Endodermal cell (in vitro differentiated cells): ENCODE results near the gene ANO1. TPM values are rescaled to one million over a fixed set of nuclear protein-coding genes. Genes with fewer than 3 reads are reported as not detected.

Experiments
- DNase-seq: peaks from one replicate; pipeline ENCODE4 v3.0.0-alpha.2; 2017
- H3K27ac ChIP-seq: 2 replicates; pipeline ENCODE4 v1.5.1; 2013; ENCODE audit warnings: mild to moderate bottlenecking, low read depth, low read length, moderate library complexity
- H3K27me3 ChIP-seq: 2 replicates; pipeline ENCODE4 v1.6.1; 2013; ENCODE audit warnings: mild to moderate bottlenecking, low read length, moderate library complexity; ENCODE audit not compliant: insufficient read depth, control insufficient read depth, poor library complexity, severe bottlenecking
- H3K36me3 ChIP-seq: 2 replicates; pipeline ENCODE4 v1.7.0; 2013; ENCODE audit warnings: mild to moderate bottlenecking, low read length, moderate library complexity; ENCODE audit not compliant: control insufficient read depth, insufficient read depth
- H3K4me1 ChIP-seq: one replicate; pipeline ENCODE4 v1.7.0; 2013; ENCODE audit warnings: low read length; ENCODE audit not compliant: control insufficient read depth, insufficient read depth
- H3K4me3 ChIP-seq: 2 replicates; pipeline ENCODE4 v1.5.1; 2013; ENCODE audit warnings: mild to moderate bottlenecking, low read length, moderate library complexity
- H3K9ac ChIP-seq: 2 replicates; pipeline ENCODE4 v1.6.1; 2013; ENCODE audit warnings: mild to moderate bottlenecking, low read length, moderate library complexity; ENCODE audit not compliant: poor library complexity, severe bottlenecking; ENCODE audit errors: extremely low read depth
- H3K9me3 ChIP-seq: 2 replicates; pipeline ENCODE4 v1.6.1; 2013; ENCODE audit warnings: mild to moderate bottlenecking, low read length, moderate library complexity; ENCODE audit not compliant: control insufficient read depth
- H3K27ac Mint-ChIP-seq: 2 replicates; pipeline ENCODE4 v1.8.0; 2020; ENCODE audit warnings: mixed read lengths
- H3K27me3 Mint-ChIP-seq: 2 replicates; pipeline ENCODE4 v1.8.0; 2021; ENCODE audit warnings: mild to moderate bottlenecking, mixed read lengths; ENCODE audit not compliant: insufficient read depth
- H3K36me3 Mint-ChIP-seq: 2 replicates; pipeline ENCODE4 v1.8.0; 2020; ENCODE audit warnings: low read depth, mixed read lengths
- H3K4me1 Mint-ChIP-seq: 2 replicates; pipeline ENCODE4 v1.8.0; 2020; ENCODE audit warnings: mixed read lengths
- H3K4me3 Mint-ChIP-seq: 2 replicates; pipeline ENCODE4 v1.8.0; 2020; ENCODE audit warnings: mild to moderate bottlenecking, moderate library complexity, mixed read lengths
- H3K9me3 Mint-ChIP-seq: 2 replicates; pipeline ENCODE4 v1.8.0; 2020; ENCODE audit warnings: mild to moderate bottlenecking, mixed read lengths
- CTCF ChIP-seq: fragments of 200-600 bp; sonication (generic); conservative IDR thresholded peaks from 2 replicates; pipeline ENCODE4 v1.5.0; 2021; ENCODE audit warnings: antibody characterized with exemption, mild to moderate bottlenecking
- WGBS, 2 experiments: methylation state at CpG; one replicate each; pipeline versions ENCODE4 v1.1.5 to v1.1.7; 2013; ENCODE audit warnings: missing lambda C conversion rate in 2 of 2, mixed read lengths in 1 of 2; ENCODE audit not compliant: insufficient coverage in 1 of 2, insufficient read length in 1 of 2; 5-methylcytosine and 5-hydroxymethylcytosine counted together
- total RNA-seq, 2 donors: library from RNA; stranded (reverse); fragmentation: NEBNext Ultra II Directional in 1 of 2; extraction: Animal tissue kit (Norgen Biotek cat#: 25700) in 1 of 2; gene quantifications; 2 replicates in 1 of 2; 3 replicates in 1 of 2; pipeline ENCODE4 v1.2.1, GENCODE V29; 2021

The ANO1 gene
- total RNA-seq, 2 donors from 2014 or later = 3.0 to 7.7 TPM

GRCh38 chr11:70090961-70091381 is 12.9 kb downstream of the ANO1 start:
- no peak for TF ChIP-seq CTCF
- peaks cover 5% of the 10 kb centered on the region for H3K4me1 ChIP-seq
- no peaks in the 10 kb centered on the region for H3K27me3 ChIP-seq
- 84 to 92% methylated on average over 6 to 9 of the region's 9 CpGs for WGBS, 2 experiments
- H3K4me3 ChIP-seq = no peak overlapping the region
- H3K27ac Mint-ChIP-seq = no peak overlapping the region
- H3K9ac ChIP-seq = no peak overlapping the region
- DNase-seq = no peak
- H3K36me3 Mint-ChIP-seq = no peaks in the 10 kb centered on the region
- no peak overlapping the region for H3K4me3 Mint-ChIP-seq
- H3K9me3 Mint-ChIP-seq = no peaks in the 10 kb centered on the region
- H3K36me3 ChIP-seq = no peaks in the 10 kb centered on the region
- peaks cover 8% of the 10 kb centered on the region for H3K27me3 Mint-ChIP-seq
- H3K4me1 Mint-ChIP-seq = peaks cover 7% of the 10 kb centered on the region
- H3K27ac ChIP-seq = no peak overlapping the region
- H3K9me3 ChIP-seq = no peaks in the 10 kb centered on the region

- DNase-seq = no peak
- peaks cover 8% of the 10 kb centered on the region for H3K27me3 Mint-ChIP-seq
- no peak overlapping the region for H3K27ac Mint-ChIP-seq
- Histone ChIP-seq H3K27ac (no peak overlapping the region), H3K9me3 (no peaks in the 10 kb centered on the region), H3K4me1 (peaks cover 5% of the 10 kb centered on the region), H3K9ac (no peak overlapping the region), H3K36me3 (no peaks in the 10 kb centered on the region), H3K4me3 (no peak overlapping the region), H3K27me3 (no peaks in the 10 kb centered on the region)
- H3K36me3 Mint-ChIP-seq = no peaks in the 10 kb centered on the region
- H3K4me3 Mint-ChIP-seq = no peak overlapping the region
- no peak for TF ChIP-seq CTCF
- peaks cover 7% of the 10 kb centered on the region for H3K4me1 Mint-ChIP-seq
- 91 to 93% methylated on average over 7 to 8 of the region's 8 CpGs for WGBS, 2 experiments
- no peaks in the 10 kb centered on the region for H3K9me3 Mint-ChIP-seq
Measured at GRCh38 chr11:70091638-70092037, 13.5 kb downstream of the ANO1 start.

- peaks cover 7% of the 10 kb centered on the region for H3K4me1 Mint-ChIP-seq
- H3K36me3 Mint-ChIP-seq = no peaks in the 10 kb centered on the region
- no peaks in the 10 kb centered on the region for H3K9me3 ChIP-seq
- peaks cover 8% of the 10 kb centered on the region for H3K27me3 Mint-ChIP-seq
- H3K4me1 ChIP-seq = peaks cover 5% of the 10 kb centered on the region
- H3K27me3 ChIP-seq = no peaks in the 10 kb centered on the region
- no peak overlapping the region for H3K9ac ChIP-seq
- no peak overlapping the region for H3K27ac ChIP-seq
- no peak overlapping the region for H3K4me3 ChIP-seq
- H3K36me3 ChIP-seq = no peaks in the 10 kb centered on the region
- no peak overlapping the region for H3K4me3 Mint-ChIP-seq
- H3K9me3 Mint-ChIP-seq = no peaks in the 10 kb centered on the region
- no peak overlapping the region for H3K27ac Mint-ChIP-seq
- DNase-seq = no peak
- 90 to 93% methylated on average over 7 to 8 of the region's 8 CpGs for WGBS, 2 experiments
- TF ChIP-seq CTCF = no peak
Measured at GRCh38 chr11:70092959-70093715, 15.0 kb downstream of the ANO1 start.
